GM18498 (cell line): ENCODE measurements around the gene SLC36A1.

Experiments
- ATAC-seq: cut with Tn5 transposase; IDR thresholded peaks from one replicate; pipeline ENCODE4 v1.9.1; 2021; ENCODE audit warnings: mild to moderate bottlenecking, moderate library complexity; ENCODE audit not compliant: unreplicated experiment

Gene SLC36A1

DNA sequence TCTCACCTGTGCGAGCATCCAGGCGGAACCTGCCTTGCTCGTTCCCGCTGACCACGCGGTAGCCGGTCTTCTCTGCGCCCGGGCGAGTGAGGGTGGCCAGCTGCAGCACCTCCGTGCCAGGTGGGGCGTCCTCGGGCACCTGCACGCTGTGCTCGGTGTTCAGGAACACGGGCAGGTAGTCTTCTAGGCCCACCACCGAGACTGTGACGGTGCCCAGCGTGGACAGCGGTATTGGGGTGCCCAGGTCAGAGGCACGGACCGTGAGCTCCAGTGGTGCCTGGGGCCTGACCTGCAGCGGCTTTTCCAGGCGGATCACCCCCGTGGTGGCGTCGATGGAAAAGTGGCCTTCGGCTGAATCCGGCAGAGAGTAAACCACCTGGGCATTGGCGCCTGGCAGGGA, 84.2 kb downstream of the SLC36A1 start:
- no peak for ATAC-seq

DNA sequence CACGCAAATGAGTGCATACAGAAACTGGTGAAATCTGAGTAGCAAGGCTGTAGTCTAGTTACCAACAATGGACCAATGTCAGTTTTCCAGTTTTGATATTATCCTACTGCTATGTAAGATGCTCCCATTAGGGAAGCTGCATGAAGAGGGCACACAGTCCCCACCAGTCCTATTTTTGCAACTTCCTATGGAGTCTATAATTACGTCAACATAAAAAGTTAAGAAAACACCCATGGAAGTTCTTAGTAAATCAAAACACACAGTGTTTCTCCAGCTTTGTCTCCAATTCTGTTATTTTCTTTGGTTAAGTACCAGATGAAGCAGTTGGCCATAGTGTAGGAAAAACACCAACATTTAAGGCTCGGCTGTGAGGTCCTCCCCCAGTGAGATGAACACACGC, 85.0 kb downstream of the SLC36A1 start:
- no peak for ATAC-seq

DNA sequence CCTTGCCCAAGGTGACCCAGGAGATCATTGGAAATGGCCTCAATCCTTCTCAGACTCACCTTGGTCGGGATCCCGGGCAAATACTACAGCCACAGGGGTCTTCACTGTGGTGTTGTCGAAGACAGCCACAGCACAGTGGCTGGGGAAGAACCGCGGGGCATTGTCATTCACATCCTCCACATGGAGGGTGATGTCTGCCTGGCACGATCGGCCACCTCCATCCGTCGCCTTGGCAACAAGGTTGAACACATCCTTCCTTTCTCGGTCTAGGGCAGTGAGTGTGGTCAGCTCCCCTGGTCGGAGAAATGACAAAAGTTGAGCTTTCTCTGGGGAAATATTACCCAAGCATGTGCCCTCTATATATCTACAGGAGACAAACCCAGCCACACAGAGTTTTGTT, 86.9 kb downstream of the SLC36A1 start:
- ATAC-seq, result no peak

DNA sequence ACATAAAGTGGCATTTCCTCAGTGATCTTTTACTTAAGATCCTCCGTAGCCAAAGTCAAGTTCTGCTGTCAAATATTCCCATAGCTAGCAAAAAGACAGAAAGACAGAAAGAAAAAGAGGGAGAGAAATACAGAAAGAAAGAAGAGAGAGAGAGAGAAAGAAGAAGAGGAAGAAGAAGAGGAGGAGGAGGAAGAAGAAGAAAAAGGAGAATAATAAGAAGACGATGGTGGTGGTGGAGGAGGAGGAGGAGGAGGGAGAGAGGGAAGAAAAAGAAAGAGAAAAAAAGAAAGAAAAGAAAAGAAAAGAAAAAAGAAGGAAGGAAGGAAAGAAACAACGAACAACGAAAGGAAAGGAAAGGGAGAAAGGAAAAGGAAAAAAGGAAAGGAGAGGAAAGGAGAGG, 89.6 kb downstream of the SLC36A1 start:
- ATAC-seq, result no peak

DNA sequence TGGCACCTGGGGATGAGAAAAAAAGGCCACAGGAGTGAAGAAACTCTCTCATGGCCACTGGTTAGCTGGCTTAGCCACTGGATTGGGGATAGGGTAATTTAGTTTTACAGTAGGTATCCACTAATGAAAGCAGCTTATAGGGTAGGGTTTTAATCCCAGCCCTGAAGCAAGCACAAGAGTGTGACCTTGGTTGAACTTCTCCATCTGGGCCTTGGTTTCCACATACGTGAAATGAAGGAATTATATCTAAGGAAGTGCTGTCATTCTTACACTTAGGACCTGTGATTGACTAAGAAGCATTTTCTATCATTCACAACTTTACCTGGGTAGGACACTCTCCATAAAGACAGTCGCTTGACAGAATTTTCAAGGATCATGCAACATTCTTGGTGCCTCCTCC, 94.2 kb downstream of the SLC36A1 start:
- no peak for ATAC-seq
